Cardiac muscle cell (in vitro differentiated cells and primary cell): ENCODE results near the gene TSPYL2. TPM values are rescaled to one million over a fixed set of nuclear protein-coding genes. Genes with fewer than 3 reads are reported as not detected.

Source experiments
- DNase-seq, 2 donors: peaks; one replicate each; pipeline versions ENCODE4 v3.0.0 to v3.0.0-alpha.2; 2010 to 2017; ENCODE audit warnings: low read depth in 1 of 2, low spot score in 1 of 2
- H3K27ac ChIP-seq: fragments of 200-600 bp; sonication (generic); 2 replicates; pipeline ENCODE4 v1.5.1; 2016
- H3K27me3 ChIP-seq: fragments of 200-600 bp; sonication (generic); 2 replicates; pipeline ENCODE4 v1.6.0; 2016; ENCODE audit warnings: control low read depth
- H3K36me3 ChIP-seq: fragments of 200-600 bp; sonication (generic); 2 replicates; pipeline ENCODE4 v1.5.1; 2016; ENCODE audit warnings: control low read depth
- H3K4me1 ChIP-seq: fragments of 200-600 bp; sonication (generic); 2 replicates; pipeline ENCODE4 v1.8.1; 2017; ENCODE audit warnings: low read depth, mild to moderate bottlenecking, mixed run types
- H3K4me3 ChIP-seq: fragments of 200-600 bp; sonication (generic); 2 replicates; pipeline ENCODE4 v1.5.1; 2016; ENCODE audit warnings: mild to moderate bottlenecking
- H3K9me3 ChIP-seq: fragments of 200-600 bp; sonication (generic); 2 replicates; pipeline ENCODE4 v1.5.1; 2017; ENCODE audit warnings: low read depth, mild to moderate bottlenecking, control low read depth
- CTCF ChIP-seq: IDR thresholded peaks from 2 replicates; pipeline ENCODE4 v1.5.1; 2012; ENCODE audit warnings: low read depth, mild to moderate bottlenecking, low read length
- polyA plus RNA-seq: library from polyadenylated mRNA; unstranded; fragments of >200 nt; fragmentation: Nextera tagmentation; extraction: Ambion mirVana; gene quantifications from 2 replicates; pipeline ENCODE4 v1.2.1, GENCODE V29; 2016
- total RNA-seq: library from RNA; depleted of rRNA; stranded (reverse); fragments of >200 nt; gene quantifications from 2 replicates; pipeline ENCODE4 v1.2.3, GENCODE V29; 2016

Gene TSPYL2
- total RNA-seq (33.4 and 36.8 TPM in 2 replicates), polyA plus RNA-seq (36.1 and 50.8 TPM in 2 replicates)

GRCh38 chrX:53081925-53082772 lies at the start of gene TSPYL2:
TSS of gene TSPYL2 (plus strand) at chrX:53082367. CDS start at chrX:53082499, 132 bp downstream.
- H3K36me3 ChIP-seq, result peaks cover 10% of the 10 kb centered on the region
- peaks cover 5% of the 10 kb centered on the region for H3K4me1 ChIP-seq
- peak within 1 kb of the TSS; percentile 73 for H3K4me3 ChIP-seq
- TF ChIP-seq CTCF, result no peak
- peak within 1 kb of the TSS; percentile 94 for H3K27ac ChIP-seq
- no peaks in the 10 kb centered on the region for H3K9me3 ChIP-seq
- H3K27me3 ChIP-seq, result no peaks in the 10 kb centered on the region
- DNase-seq, result peak; percentile 92 to 98

GRCh38 chrX:53036149-53036548 lies 46.0 kb upstream of the TSPYL2 start:
- H3K4me3 ChIP-seq, result no peak overlapping the region

GRCh38 chrX:53039236-53039635 lies 42.9 kb upstream of the TSPYL2 start:
- Histone ChIP-seq H3K4me1 (no peaks in the 10 kb centered on the region), H3K4me3 (no peak overlapping the region), H3K27me3 (no peaks in the 10 kb centered on the region), H3K27ac (no peak overlapping the region), H3K36me3 (no peaks in the 10 kb centered on the region), H3K9me3 (no peaks in the 10 kb centered on the region)
- no peak for TF ChIP-seq CTCF
- DNase-seq, result no peak

More at GRCh38 chrX:53036149-53036548, 46.0 kb upstream of the TSPYL2 start:
- no peak for TF ChIP-seq CTCF
- no peaks in the 10 kb centered on the region for H3K9me3 ChIP-seq
- H3K27me3 ChIP-seq, result no peaks in the 10 kb centered on the region
- DNase-seq, result no peak
- H3K27ac ChIP-seq, result no peak overlapping the region
- H3K4me1 ChIP-seq, result no peaks in the 10 kb centered on the region
- no peaks in the 10 kb centered on the region for H3K36me3 ChIP-seq

- no peak overlapping the region for H3K27ac ChIP-seq
- H3K4me1 ChIP-seq, result no peaks in the 10 kb centered on the region
- no peak overlapping the region for H3K4me3 ChIP-seq
- no peak for DNase-seq
- TF ChIP-seq CTCF, result no peak
- no peaks in the 10 kb centered on the region for H3K36me3 ChIP-seq
- no peaks in the 10 kb centered on the region for H3K9me3 ChIP-seq
- H3K27me3 ChIP-seq, result no peaks in the 10 kb centered on the region
Observed at GRCh38 chrX:53044995-53045394, 37.2 kb upstream of the TSPYL2 start.

- Histone ChIP-seq H3K4me1 (no peaks in the 10 kb centered on the region), H3K27me3 (no peaks in the 10 kb centered on the region)
Observed at GRCh38 chrX:53047228-53047627, 34.9 kb upstream of the TSPYL2 start.

More at GRCh38 chrX:53047228-53047627, 34.9 kb upstream of the TSPYL2 start:
- Histone ChIP-seq H3K9me3 (no peaks in the 10 kb centered on the region), H3K4me3 (no peak overlapping the region), H3K27ac (no peak overlapping the region), H3K36me3 (no peaks in the 10 kb centered on the region)
- peak; percentile 31 for TF ChIP-seq CTCF
- DNase-seq, result peak in 1 of 2 donors; percentile 2
